ENCODE measurements around the gene NPIPA8. TPM values are rescaled to one million over a fixed set of nuclear protein-coding genes. Genes with fewer than 3 reads are reported as not detected.
"Not testable (repeated sequence)": the region's sequence is repeated elsewhere in the genome, so short reads cannot be mapped to it uniquely, and the experiment has no call there.

Gene NPIPA8
- not detected for total RNA-seq
- long read RNA-seq, partial matches to known transcripts = 0 of 1 reads
- long read RNA-seq, other reads (novel, unspliced or antisense) = 1 of 1 reads

GRCh38 chr16:18336636-18337035, at the start of gene NPIPA8:
NPIPA8 (minus strand) TSS chr16:18336736; CDS start chr16:18332662, 4,074 bp downstream.
- intact Hi-C loops (cut with micrococcal nuclease); DNase-seq; ATAC-seq: not testable (repeated sequence)

DNA sequence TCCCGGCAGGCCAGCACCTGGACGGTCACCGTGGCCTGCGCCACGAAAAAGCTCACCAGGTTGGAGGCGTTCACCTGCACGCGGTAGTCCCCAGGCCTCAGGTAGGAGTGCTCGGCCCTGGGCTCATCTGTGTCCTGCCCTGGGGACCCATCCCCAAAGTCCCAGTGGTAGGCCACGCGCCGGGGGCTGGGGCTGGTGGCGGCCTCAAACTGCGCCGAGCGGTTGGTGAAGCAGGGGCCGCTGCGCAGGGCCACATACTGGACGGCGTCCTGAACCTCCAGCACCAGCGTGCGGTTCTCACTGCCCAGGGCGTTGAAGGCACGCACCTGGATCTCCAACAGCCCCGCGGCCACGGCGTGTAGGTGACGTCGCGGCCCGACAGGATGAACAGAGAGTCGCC, 48.7 kb upstream of the NPIPA8 start:
- intact Hi-C loops (cut with micrococcal nuclease); ATAC-seq; DNase-seq: not testable (repeated sequence)

- intact Hi-C loops (cut with micrococcal nuclease); DNase-seq; ATAC-seq: not testable (repeated sequence)
Measured at GRCh38 chr16:18384869-18385268, 48.3 kb upstream of the NPIPA8 start.

GRCh38 chr16:18384098-18384636, 47.6 kb upstream of the NPIPA8 start:
- ATAC-seq; intact Hi-C loops (cut with micrococcal nuclease); DNase-seq: not testable (repeated sequence)

DNA sequence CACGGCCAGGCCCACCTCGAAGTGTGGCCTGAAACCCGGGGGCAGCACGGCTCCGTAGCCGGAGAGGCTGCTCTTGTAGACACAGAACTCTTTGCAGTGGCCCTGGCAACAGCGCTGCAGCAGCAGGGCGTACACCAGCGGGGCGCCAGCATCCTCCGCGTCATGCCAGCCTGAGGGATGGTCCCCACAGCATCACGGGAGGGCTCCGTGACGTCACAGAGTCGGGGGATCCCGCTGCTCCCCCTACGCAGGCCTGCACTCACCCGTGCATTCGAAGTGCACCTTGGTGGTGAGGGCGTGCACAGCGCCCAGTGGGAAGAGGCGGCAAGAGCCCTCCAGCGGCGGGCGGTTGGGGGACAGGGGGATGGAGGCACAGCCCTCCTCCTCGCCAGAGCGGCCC, 46.2 kb upstream of the NPIPA8 start:
- intact Hi-C loops (cut with micrococcal nuclease); DNase-seq; ATAC-seq: not testable (repeated sequence)

GRCh38 chr16:18347742-18348141, 11.2 kb upstream of the NPIPA8 start:
- ATAC-seq; intact Hi-C loops (cut with micrococcal nuclease); DNase-seq: not testable (repeated sequence)

GRCh38 chr16:18346993-18347392, 10.5 kb upstream of the NPIPA8 start:
- intact Hi-C loops (cut with micrococcal nuclease); ATAC-seq; DNase-seq: not testable (repeated sequence)

DNA sequence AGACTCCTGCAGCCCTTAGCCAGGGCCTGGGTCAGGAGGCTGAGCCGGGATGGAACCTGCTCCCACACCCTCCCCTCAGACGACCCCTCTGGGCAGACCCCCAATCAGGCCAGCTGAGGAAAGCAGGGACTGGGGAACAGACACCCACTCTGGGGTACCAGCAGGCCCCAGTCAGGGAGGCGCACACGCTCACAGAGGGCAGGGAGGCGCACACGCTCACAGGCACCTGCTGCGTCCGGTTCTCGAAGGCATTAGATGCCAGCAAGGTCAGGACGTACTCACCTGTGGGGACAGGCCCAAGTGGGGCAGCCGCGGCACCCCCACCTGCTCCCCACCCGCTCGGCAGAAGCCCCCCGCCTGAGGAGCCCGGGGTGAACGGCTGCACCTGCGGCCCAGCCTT, 8.1 kb upstream of the NPIPA8 start:
- ATAC-seq; intact Hi-C loops (cut with micrococcal nuclease): not testable (repeated sequence)

GRCh38 chr16:18341986-18342385, 5.5 kb upstream of the NPIPA8 start:
- intact Hi-C loops (cut with micrococcal nuclease); ATAC-seq; DNase-seq: not testable (repeated sequence)

More for the DNA sequence above, 8.1 kb upstream of the NPIPA8 start:
- not testable (repeated sequence) for DNase-seq

DNA sequence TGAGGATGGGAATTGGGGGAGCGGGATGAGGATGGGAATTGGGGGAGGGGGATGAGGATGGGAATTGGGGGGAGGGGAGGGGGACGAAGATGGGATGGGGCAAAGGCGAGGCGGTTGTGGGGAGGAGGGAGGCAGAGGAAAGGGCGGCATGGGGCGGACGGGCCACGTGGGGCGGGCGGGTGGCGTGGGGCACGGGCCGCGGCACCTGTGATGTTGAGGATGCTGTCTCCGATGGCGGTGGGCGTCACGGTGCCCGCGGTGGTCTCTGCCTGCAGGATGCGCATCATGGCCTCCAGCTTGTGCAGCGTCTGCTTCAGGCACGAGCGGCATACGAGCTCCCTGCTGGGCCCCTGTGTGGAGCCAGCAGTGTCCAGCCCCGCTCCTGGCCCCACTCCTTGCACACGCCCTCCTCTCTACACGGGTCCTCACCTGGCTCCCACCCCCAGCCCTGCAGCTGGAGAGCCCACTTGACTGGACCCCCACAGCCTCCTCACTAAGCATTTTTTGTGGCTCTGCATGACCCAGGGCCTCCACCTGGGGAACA, 5.0 kb upstream of the NPIPA8 start:
- intact Hi-C loops (cut with micrococcal nuclease); DNase-seq: not testable (repeated sequence)
- peak; percentile 33 for ATAC-seq

GRCh38 chr16:18339210-18339609, 2.7 kb upstream of the NPIPA8 start:
- DNase-seq; intact Hi-C loops (cut with micrococcal nuclease); ATAC-seq: not testable (repeated sequence)

DNA sequence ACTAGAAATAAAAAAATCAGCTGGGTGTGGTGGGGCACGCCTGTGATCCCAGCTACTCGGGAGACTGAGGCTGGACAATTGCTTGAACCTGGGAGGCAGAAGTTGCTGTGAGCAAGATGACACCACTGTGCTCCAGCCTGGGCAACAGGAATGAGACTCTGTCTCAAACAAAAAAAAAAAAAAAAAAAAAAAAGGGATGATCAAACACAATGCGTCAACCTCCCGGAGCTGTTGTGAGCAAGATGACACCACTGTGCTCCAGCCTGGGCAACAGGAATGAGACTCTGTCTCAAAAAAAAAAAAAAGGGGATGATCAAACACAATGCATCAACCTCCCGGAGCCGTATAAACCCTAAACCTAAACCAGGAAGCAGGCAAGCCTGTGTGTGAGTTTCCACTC, 24.7 kb downstream of the NPIPA8 start:
- DNase-seq; intact Hi-C loops (cut with micrococcal nuclease); ATAC-seq: not testable (repeated sequence)

DNA sequence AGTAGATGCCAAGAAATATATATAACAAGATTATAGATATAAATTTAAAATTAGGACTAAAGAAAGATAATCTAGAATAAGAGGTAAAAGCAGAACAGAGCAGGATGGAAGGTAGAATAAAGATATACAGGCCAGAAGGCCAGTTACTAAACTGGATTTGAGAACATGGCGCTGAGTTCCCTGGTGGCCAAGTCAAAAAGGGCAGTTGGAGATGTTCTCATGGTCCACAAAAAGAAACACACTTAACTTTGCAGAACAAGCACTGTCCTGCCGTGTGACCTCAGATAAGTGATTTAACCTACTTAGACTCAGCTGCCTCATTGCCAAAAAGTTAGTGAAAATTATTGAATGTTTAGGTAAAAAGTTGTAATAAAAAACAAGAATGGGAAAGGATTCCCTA, 27.4 kb downstream of the NPIPA8 start:
- ATAC-seq; intact Hi-C loops (cut with micrococcal nuclease); DNase-seq: not testable (repeated sequence)

DNA sequence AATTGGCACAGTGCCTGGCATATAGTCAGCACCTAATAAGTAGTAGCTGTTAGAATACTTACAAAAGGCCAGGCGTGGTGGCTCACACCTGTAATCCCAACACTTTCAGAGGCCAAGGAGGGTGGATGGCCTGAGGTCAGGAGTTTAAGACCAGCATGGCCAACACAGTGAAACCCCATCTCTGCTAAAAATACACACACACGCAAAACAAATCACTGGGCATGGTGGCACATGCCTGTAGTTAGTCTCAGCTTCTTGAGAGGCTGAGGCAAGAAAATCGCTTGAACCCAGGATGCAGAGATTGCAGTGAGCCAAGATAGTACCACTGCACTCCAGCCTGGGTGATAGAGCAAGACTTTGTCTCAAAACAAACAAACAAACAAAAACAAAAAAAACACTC, 29.3 kb downstream of the NPIPA8 start:
- intact Hi-C loops (cut with micrococcal nuclease); ATAC-seq; DNase-seq: not testable (repeated sequence)

- intact Hi-C loops (cut with micrococcal nuclease); ATAC-seq: not testable (repeated sequence)
Measured at GRCh38 chr16:18306066-18306465, 30.5 kb downstream of the NPIPA8 start.

DNA sequence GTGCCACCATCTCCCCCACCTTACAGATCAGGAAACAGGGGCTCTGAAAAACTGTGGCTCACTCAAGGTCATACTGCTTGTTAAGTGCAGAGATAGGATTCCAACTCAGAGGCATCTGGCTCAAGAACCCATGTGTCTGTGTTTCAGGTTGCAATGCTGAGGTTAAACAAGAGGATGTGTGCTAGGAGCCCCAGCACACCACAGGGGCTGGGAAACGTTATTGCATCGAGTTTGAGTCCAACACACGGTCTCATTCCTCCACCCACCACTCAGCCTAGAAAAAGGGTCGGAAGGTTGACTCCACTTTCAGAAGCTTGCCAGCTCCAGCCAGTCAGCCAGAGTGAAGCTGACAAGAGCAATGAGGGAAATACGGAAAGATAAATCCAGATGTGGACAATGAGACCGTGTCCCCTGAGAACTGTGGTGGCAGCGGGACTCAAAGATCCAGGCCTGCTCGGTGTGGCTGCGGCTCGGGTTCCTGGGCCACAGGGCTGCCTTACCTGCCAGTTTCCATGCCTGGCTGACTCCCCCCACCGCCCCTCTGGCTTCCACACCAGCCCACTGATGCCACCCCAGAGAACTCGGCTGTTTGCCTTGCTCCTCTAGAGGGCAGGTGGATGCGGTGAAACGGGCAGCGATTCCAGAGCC, 33.4 kb downstream of the NPIPA8 start:
- ATAC-seq; DNase-seq; intact Hi-C loops (cut with micrococcal nuclease): not testable (repeated sequence)

More at GRCh38 chr16:18306066-18306465, 30.5 kb downstream of the NPIPA8 start:
- DNase-seq = not testable (repeated sequence)

DNA sequence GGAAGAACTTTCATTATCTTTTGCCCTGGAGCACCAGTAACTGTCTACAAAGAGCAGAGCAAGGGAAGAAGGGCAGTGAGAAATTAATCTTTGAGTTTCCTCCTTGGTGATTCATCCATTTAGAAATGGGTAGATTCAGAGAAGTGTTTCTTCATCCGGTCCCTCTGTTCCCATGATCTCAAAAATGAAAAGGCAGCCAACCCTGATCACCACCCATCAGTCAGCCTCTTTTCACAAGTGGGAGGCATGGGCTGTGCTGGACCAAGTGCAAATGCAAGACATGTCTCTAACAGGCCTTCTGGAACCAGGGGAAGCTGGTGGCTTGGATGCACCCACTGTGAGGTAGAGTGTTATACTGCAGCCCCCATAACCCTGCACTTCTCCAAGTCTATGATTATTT, 38.8 kb downstream of the NPIPA8 start:
- intact Hi-C loops (cut with micrococcal nuclease); ATAC-seq; DNase-seq: not testable (repeated sequence)

DNA sequence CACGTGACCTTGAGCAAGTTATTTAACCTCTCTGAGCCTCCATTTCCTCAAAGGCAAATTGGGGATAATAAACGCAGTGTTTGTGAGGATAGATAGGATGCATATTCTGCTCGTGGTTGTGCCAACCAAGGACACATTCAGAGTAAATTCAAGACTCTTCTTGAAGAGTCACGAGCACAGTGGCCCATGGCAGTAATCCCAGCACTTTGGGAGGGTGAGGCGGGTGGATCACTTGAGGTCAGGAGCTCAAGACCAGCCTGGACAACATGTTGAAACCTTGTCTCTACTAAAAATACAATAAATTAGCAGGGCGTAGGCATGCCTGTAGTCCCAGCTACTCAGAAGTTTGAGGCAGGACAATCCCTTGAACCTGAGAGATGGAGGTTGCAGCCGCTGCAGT, 39.6 kb downstream of the NPIPA8 start:
- DNase-seq; intact Hi-C loops (cut with micrococcal nuclease); ATAC-seq: not testable (repeated sequence)

DNA sequence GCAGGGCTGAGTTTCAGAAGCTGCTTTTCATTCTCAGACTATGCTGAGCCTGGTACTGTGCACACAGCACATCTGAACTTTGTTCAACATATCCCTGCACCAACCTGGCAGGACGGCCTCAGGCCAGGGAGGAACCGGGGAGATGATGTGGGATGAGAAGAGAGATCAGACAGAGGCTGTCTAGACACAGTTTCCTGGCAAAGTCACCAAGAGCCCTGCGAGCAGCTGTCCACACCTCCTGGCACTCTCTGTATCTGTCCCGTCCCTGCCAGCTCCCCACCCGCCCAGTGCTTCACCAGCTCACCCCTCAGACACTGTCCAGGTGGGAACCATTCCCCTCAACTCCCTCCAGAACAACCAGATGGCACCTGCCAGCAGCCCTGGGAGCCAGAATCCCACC, 42.2 kb downstream of the NPIPA8 start:
- peak; percentile 80 for ATAC-seq
- intact Hi-C loops (cut with micrococcal nuclease); DNase-seq: not testable (repeated sequence)
